Gastrocnemius medialis (tissue), 4 donors: ENCODE results near the gene SLC9A1.

ENCODE experiments used
- POLR2A ChIP-seq, 2 donors: fragments of 450-650 bp; IDR thresholded peaks; one replicate each; pipeline ENCODE4 v1.6.1; 2017; ENCODE audit warnings: antibody characterized with exemption in 2 of 2, mild to moderate bottlenecking in 2 of 2, moderate library complexity in 2 of 2
- TF ChIP-seq, protein P1 (sequence below), 5 experiments: fragments of 450-650 bp in 3 of 5; fragments of 200-600 bp in 2 of 5; sonication (generic) in 2 of 5; IDR thresholded peaks in 4 of 5; conservative IDR thresholded peaks in 1 of 5; 1 replicate in 4 of 5; 2 replicates in 1 of 5; pipeline ENCODE4 v1.5.1; 2016 to 2019; ENCODE audit warnings: antibody characterized with exemption in 5 of 5, mild to moderate bottlenecking in 3 of 5, moderate library complexity in 3 of 5

DNA sequence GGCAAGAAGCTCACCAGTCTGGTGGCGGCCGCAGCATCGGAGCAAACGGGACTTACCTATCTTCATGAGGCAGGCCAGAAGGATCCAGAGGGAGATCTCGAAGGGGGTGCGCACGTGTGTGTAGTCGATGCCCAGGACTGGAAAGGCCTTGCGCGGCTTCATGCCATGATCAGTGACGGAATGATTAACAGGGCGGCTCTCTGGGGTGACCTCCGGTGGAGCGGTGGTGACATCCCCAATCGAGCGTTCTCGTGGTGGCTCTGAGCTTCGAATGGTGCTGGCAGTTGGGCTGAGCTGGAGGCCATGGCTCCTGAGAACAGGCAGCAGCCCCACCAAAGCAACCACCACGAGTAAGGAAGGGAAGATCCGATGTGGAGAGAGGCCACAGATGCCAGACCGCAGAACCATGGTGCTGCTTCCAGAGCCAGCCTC, 982 bp downstream of the SLC9A1 start:
- TF ChIP-seq, protein P1, sequence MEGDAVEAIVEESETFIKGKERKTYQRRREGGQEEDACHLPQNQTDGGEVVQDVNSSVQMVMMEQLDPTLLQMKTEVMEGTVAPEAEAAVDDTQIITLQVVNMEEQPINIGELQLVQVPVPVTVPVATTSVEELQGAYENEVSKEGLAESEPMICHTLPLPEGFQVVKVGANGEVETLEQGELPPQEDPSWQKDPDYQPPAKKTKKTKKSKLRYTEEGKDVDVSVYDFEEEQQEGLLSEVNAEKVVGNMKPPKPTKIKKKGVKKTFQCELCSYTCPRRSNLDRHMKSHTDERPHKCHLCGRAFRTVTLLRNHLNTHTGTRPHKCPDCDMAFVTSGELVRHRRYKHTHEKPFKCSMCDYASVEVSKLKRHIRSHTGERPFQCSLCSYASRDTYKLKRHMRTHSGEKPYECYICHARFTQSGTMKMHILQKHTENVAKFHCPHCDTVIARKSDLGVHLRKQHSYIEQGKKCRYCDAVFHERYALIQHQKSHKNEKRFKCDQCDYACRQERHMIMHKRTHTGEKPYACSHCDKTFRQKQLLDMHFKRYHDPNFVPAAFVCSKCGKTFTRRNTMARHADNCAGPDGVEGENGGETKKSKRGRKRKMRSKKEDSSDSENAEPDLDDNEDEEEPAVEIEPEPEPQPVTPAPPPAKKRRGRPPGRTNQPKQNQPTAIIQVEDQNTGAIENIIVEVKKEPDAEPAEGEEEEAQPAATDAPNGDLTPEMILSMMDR (IDR thresholded peaks at IDR 0.05 in 4 of 5, conservative IDR thresholded peaks at IDR 0.05 in 1 of 5), result no peak
- no peak for TF ChIP-seq POLR2A (IDR thresholded peaks at IDR 0.05)
